GM19193 (cell line): ENCODE measurements around the gene NELFCD.

Experiments used
- POLR2A ChIP-seq: IDR thresholded peaks from 4 replicates; pipeline ENCODE4 v1.6.1; 2011; ENCODE audit not compliant: insufficient read depth, insufficient read length; ENCODE audit errors: extremely low read depth

The NELFCD gene

GRCh38 chr20:58970146-58970545, 10.9 kb upstream of the NELFCD start:
- no peak for TF ChIP-seq POLR2A

DNA sequence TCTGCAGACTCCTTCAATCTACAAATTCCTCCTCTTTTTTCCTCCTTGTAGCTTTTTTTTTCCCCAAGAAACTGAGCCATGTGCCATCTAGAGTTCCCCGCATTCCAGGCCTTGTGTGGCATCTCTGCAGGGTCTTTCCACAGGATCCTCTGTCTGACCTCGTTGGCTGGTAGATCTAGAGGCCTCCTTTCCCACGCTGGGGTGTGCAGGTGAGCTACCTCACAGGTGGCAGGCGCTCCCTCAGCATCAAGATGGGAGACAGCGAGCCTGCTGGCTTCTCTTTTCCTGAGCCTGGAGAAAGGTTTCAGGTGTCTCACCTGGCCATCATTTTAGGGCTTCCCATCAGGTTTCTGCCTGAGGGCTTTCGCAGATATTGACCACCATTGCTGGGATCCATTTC, 9.6 kb upstream of the NELFCD start:
- no peak for TF ChIP-seq POLR2A

DNA sequence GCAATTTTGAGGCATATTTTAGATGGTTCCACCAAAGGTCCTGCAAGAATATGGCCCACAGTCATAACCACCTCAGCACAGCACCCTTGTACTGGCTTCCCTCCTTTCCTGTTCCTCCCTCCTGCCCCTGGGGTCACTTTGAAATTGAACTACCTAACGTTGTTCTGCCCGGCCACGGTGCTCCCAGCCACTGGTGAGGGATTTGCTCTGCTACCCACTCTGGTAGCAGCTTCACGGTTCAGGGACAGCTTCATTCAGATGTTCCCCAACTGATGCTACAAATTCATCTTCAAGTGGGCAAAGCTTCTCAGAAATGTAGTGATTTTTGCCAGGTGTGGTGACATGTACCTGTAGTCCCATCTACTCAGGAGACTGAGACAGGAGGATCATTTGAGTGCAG, 7.9 kb upstream of the NELFCD start:
- TF ChIP-seq POLR2A, result no peak

GRCh38 chr20:58973866-58974265, 7.2 kb upstream of the NELFCD start:
- TF ChIP-seq POLR2A, result no peak

DNA sequence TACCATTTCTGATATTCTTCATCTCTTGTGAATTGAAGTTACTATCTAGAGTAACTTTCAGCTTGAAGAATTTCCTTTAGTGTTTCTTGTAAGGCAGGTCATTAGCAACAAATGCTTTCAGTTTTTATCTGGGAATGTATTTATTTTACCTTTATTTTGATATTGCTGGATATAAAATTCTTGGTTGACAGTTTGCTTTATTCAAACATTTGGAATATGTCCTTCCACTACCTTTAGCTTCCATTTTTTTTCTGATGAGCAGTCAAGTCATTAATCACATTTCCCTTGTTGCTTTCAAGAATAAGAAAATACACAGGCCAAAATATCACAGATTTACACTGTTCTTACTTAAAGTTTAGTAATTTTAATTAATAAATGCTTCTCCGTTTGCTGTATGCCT, 5.7 kb upstream of the NELFCD start:
- no peak for TF ChIP-seq POLR2A

DNA sequence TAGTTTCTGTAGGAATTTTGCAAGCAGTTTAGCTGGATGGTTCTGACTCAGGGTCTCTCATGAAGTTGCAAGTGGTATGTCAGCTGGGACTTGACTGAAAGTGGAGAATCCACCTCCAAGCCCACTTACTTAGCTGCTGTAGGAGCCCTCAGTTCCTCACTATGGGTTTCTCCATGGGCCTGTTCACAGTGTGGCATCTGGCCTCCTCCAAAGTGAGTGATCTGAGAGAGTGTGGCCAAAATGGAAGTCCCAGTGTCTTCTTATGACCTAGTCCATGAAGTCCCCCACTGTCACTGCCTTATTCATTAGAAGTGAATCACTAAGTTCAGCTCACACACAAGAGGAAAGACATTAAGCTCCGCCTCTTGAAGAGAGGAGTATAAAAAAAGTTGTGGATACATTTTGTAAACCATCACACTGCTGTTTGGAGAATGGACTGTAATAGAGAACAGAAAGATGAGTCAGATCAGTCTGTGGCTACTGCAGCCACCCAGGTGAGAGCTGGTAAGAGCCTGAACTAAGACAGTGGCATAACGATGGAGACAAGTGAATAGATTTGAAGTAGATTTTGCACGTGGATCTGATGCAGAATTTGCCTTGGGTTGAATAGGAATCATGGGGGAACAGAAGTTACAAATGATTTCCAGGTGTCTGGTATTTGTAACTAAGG, 4.9 kb upstream of the NELFCD start:
- TF ChIP-seq POLR2A, result no peak

- TF ChIP-seq POLR2A, result no peak
Measured at GRCh38 chr20:58978351-58979190, 2.5 kb upstream of the NELFCD start.

DNA sequence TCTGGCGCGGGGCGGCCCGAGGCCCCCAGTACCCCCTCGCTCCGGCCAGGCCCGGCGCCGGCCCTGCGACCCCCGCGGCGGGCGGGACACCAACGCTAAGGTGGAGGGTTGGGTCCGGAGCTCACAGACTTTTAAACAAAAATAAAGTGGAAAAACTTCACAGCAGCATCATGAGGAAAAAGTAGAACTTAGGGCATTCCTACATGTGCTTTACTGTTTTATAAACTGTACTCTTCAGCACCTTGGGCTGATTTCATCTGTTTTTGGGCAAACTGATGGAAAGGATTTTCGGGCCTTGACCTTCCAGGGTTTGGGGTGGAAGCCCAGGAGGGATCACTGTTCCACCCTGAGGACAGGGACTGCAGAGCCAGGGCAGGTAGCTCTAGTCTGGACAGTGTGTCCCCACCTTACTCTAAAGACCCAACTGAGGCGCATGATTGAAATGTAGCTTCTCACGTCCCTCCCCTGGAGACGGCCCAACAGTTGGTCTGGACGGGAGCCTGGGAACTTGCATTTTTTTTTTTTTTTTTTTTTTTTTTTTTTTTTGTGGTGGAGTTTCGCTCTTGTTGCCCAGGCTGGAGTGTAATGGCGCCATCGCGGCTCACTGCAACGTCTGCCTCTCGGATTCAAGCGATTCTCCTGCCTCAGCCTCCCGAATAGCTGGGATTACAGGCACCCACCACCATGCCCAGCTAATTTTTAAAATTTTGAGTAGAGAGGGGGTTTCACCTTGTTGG, 740 bp downstream of the NELFCD start:
- TF ChIP-seq POLR2A, result no peak

DNA sequence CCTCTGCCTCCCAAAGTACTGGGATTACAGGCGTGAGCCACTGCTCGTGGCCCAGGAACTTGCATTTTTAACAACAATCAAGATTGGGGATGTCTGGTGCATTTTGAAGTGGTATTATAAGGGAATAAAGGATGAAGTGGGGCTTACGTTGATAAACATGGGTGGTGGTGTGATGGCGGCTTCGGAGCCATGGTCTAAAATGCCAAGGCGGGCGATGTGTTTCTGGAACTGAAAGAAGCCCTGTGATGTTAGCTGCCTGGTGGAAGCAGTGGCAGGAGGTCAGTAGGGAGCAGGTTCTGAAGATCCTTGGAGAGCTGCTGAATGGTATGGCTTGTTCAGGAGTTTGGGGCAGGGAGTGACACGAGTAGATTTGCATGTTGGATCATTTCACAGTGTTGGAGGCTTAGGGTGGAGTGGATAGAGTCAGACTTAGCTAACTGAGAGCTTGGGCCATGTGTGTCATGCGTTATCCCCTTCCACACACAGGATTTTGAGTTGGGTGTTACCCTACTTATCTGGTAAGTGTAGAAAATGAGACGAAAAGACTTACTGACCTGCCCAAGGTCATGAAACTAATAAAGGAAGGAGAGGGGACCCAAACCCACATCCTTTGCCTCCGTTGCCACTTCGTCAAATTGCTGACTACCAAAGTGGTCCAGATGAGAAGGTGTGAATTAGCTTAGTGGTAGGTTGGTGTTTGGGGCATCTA, 1.5 kb downstream of the NELFCD start:
- no peak for TF ChIP-seq POLR2A

DNA sequence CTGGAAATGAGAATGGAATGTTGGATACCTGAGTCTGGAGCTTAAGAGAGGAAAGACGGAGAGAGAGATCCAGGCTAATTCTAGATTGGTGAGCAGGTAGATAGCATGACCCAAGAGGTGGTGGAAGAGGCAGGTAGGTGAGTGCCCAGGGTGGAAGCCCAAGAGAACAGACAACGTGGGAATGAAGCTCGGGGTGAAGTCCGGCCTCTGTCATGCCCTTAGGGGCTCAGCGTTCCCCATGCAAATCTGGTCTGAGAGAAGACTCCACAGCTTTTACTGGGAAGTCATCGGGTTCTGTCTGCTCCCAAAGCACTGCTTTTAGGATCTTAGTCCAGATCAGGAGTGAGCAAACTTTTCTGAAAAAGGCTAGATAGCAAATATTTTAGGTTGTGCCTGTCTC, 3.6 kb downstream of the NELFCD start:
- no peak for TF ChIP-seq POLR2A

DNA sequence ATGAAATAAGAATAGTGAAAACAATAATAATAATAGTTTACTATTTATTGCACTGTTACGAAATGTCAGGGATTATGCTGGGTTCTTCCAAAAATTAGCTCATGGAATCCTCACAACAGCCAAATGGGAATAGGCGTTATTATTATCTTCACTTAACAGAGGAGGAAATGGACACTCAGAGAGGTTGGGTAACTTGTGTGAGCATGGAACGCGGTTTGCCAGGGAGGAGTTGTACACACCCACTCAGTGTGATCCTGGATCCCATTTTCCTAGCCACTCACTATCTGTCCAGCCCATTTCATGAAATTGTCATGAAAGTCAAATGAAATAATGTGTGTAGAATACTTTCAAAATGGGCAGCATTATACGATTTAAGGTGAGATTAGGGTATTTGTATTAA, 4.6 kb downstream of the NELFCD start:
- TF ChIP-seq POLR2A, result no peak

GRCh38 chr20:58986286-58986967, 5.4 kb downstream of the NELFCD start:
- TF ChIP-seq POLR2A, result no peak

DNA sequence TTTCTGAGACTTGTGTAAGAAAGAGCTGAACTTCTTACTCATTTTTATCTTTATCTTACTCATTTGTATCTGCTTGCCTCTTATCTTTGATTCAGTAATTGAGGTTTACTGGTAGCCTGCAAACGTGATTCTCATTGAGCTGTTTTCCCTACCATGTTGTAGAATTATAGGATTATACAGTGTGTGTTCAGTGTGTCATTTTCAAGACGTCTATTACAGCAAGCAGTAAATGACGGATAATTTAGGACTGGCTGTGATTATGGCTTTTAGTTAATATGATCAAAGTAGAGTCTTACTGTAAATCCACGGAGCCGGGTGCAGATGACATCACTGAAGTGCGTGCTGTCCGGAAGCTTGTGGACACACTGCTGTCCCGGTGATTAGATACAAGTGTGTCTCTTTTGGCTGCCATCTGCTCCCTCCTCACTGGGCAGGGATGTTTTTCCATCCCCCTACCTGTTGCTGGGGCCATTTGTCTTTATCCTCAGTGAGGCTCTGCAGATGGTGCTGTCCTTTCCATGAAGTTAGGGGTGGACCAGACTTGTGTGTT, 6.0 kb downstream of the NELFCD start:
- no peak for TF ChIP-seq POLR2A
